Neutrophil (primary cell): ENCODE results near the gene LDLRAD4.
"Not testable (repeated sequence)": the region's sequence is repeated elsewhere in the genome, so short reads cannot be mapped to it uniquely, and the experiment has no call there.

Experiments
- H3K27ac ChIP-seq: fragments of 200-600 bp; sonication (generic); 2 replicates; pipeline ENCODE4 v1.5.1; 2016; ENCODE audit warnings: mild to moderate bottlenecking, moderate library complexity
- H3K27me3 ChIP-seq: fragments of 200-600 bp; sonication (generic); 2 replicates; pipeline ENCODE4 v1.6.0; 2016; ENCODE audit warnings: mild to moderate bottlenecking
- H3K36me3 ChIP-seq: fragments of 200-600 bp; sonication (generic); 2 replicates; pipeline ENCODE4 v1.5.1; 2017
- H3K4me1 ChIP-seq, 2 experiments: fragments of 200-600 bp in 1 of 2; sonication (generic) in 1 of 2; 1 replicate in 1 of 2; 2 replicates in 1 of 2; pipeline versions ENCODE4 v1.5.1 to v1.6.1; 2013 to 2016; ENCODE audit warnings: low read depth in 1 of 2, low read length in 1 of 2, mild to moderate bottlenecking in 1 of 2, moderate library complexity in 1 of 2; ENCODE audit not compliant: control insufficient read depth in 1 of 2, insufficient read depth in 1 of 2
- H3K4me3 ChIP-seq, 2 experiments: fragments of 200-600 bp in 1 of 2; sonication (generic) in 1 of 2; 1 replicate in 1 of 2; 2 replicates in 1 of 2; pipeline ENCODE4 v1.5.1; 2013 to 2016; ENCODE audit warnings: low read depth in 1 of 2, low read length in 1 of 2, mild to moderate bottlenecking in 1 of 2, moderate library complexity in 1 of 2
- H3K9me3 ChIP-seq: fragments of 200-600 bp; sonication (generic); 2 replicates; pipeline ENCODE4 v1.5.1; 2016
- TF ChIP-seq, protein P1 (sequence below): fragments of 200-600 bp; sonication (generic); IDR thresholded peaks from 2 replicates; pipeline ENCODE4 v1.5.1; 2016; ENCODE audit warnings: antibody characterized with exemption

Gene LDLRAD4

DNA sequence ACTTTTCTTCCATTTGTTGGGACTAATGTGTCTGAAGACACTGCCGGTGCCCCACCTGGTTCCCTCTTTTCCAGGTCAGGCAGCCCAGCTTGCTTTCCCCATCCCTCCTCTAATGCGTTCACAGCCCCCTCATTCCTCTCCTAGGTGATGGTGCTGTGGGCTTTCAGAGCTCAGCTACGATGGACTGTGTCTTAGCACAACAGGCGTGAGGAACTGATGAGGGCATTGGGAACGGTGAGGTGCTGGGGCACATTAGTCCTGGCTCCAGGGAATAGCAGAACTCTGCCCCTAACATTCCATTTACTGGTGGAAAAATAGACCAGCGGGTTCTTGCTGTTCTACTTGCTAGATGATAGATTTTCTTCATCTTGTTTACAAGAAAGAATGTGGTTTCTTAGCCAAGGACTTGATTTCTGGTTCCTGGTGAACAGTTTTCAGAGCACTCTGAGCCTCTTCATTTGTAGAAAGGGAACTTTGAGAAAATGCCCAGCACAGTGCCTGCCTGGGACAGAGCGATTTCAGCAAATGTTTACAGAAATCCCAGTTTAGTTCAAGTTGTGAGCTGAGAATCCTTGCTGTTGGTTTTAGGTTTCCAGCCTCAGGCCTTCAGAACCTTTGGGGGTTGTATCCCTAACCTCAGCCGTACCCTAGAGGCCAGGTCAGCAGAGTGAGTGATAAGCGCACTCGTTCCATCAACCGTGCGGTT is 42.5 kb downstream of the LDLRAD4 start:
- no peaks in the 10 kb centered on the region for H3K9me3 ChIP-seq
- no peak overlapping the region for H3K4me3 ChIP-seq
- no peaks in the 10 kb centered on the region for H3K36me3 ChIP-seq
- no peaks in the 10 kb centered on the region for H3K27me3 ChIP-seq
- no peak overlapping the region for H3K27ac ChIP-seq
- no peaks in the 10 kb centered on the region for H3K4me1 ChIP-seq
- TF ChIP-seq, protein P1, sequence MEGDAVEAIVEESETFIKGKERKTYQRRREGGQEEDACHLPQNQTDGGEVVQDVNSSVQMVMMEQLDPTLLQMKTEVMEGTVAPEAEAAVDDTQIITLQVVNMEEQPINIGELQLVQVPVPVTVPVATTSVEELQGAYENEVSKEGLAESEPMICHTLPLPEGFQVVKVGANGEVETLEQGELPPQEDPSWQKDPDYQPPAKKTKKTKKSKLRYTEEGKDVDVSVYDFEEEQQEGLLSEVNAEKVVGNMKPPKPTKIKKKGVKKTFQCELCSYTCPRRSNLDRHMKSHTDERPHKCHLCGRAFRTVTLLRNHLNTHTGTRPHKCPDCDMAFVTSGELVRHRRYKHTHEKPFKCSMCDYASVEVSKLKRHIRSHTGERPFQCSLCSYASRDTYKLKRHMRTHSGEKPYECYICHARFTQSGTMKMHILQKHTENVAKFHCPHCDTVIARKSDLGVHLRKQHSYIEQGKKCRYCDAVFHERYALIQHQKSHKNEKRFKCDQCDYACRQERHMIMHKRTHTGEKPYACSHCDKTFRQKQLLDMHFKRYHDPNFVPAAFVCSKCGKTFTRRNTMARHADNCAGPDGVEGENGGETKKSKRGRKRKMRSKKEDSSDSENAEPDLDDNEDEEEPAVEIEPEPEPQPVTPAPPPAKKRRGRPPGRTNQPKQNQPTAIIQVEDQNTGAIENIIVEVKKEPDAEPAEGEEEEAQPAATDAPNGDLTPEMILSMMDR, result no peak

DNA sequence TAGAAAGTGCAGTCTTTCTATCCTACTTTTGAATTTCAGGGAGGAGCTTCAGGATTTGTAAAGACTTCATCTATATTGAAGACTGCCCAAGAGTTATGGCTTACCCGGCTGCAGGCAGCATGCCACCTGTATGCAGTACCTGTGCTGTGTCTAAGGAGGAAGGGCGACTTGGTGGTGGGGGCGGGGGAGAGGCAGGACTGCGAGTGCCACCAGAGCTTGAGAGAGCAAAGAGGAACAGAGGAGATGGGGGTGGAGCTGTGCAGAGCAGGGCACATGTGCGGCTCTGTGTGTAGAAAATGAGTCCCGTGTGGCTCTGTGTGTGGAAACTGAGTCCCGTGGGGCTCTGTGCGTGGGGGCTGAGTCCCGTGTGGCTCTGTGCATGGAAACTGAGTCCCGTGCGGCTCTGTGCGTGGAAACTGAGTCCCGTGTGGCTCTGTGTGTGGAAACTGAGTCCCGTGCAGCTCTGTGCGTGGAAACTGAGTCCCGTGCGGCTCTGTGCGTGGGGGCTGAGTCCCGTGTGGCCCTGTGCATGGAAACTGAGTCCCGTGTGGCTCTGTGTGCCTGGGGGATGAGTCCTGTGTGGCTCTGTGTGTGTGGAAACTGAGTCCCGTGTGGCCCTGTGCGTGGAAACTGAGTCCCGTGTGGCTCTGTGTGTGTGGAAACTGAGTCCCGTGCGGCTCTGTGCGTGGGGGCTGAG is 43.2 kb downstream of the LDLRAD4 start:
- TF ChIP-seq, protein P1, result no peak
- H3K9me3 ChIP-seq, result no peaks in the 10 kb centered on the region
- H3K27me3 ChIP-seq, result no peaks in the 10 kb centered on the region
- H3K27ac ChIP-seq, result no peak overlapping the region
- H3K4me1 ChIP-seq, result no peaks in the 10 kb centered on the region
- H3K4me3 ChIP-seq, result no peak overlapping the region
- H3K36me3 ChIP-seq, result no peaks in the 10 kb centered on the region

DNA sequence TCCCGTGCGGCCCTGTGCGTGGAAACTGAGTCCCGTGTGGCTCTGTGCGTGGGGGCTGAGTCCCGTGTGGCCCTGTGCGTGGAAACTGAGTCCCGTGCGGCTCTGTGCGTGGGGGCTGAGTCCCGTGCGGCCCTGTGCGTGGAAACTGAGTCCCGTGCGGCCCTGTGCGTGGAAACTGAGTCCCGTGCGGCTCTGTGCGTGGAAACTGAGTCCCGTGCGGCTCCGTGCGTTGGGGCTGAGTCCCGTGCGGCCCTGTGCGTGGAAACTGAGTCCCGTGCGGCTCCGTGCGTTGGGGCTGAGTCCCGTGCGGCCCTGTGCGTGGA is 43.8 kb downstream of the LDLRAD4 start:
- not testable (repeated sequence) for H3K4me1 ChIP-seq, H3K9me3 ChIP-seq, H3K27me3 ChIP-seq, H3K4me3 ChIP-seq, H3K36me3 ChIP-seq, H3K27ac ChIP-seq

DNA sequence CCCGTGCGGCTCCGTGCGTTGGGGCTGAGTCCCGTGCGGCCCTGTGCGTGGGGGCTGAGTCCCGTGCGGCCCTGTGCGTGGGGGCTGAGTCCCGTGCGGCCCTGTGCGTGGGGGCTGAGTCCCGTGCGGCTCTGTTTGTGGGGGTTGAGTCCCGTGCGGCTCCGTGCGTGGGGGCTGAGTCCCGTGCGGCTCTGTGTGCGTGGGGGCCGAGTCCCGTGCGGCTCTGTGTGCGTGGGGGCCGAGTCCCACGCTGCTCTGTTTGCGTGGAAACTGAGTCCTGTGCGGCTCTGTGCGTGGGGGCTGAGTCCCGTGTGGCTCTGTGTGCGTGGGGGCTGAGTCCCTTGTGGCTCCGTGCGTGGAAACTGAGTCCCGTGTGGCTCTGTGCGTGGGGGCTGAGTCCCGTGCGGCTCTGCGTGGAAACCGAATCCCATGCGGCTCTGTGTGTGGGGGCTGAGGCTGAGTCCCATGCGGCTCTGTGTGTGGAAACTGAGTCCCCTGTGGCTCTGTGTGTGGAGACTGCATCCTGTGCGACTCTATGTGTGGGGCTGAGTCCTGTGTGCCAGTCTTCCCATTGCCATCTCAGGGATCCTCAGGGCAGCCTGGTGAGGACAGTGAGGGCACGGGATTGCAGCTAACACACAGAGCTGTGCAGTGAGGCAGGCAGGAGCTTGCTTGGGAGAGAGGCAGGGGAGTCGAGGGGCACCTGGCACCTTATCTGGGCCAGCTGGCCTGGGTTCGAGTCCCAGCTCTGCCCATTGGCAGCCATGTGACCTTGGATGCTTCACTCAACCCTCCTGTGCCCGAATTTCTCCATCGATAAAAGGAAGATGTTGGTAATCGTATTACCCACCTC is 44.5 kb downstream of the LDLRAD4 start:
- no peaks in the 10 kb centered on the region for H3K9me3 ChIP-seq
- H3K27ac ChIP-seq, result no peak overlapping the region
- no peaks in the 10 kb centered on the region for H3K4me1 ChIP-seq
- peaks cover under 1% of the 10 kb centered on the region for H3K27me3 ChIP-seq
- no peak overlapping the region for H3K4me3 ChIP-seq
- H3K36me3 ChIP-seq, result no peaks in the 10 kb centered on the region
- TF ChIP-seq, protein P1, result no peak

DNA sequence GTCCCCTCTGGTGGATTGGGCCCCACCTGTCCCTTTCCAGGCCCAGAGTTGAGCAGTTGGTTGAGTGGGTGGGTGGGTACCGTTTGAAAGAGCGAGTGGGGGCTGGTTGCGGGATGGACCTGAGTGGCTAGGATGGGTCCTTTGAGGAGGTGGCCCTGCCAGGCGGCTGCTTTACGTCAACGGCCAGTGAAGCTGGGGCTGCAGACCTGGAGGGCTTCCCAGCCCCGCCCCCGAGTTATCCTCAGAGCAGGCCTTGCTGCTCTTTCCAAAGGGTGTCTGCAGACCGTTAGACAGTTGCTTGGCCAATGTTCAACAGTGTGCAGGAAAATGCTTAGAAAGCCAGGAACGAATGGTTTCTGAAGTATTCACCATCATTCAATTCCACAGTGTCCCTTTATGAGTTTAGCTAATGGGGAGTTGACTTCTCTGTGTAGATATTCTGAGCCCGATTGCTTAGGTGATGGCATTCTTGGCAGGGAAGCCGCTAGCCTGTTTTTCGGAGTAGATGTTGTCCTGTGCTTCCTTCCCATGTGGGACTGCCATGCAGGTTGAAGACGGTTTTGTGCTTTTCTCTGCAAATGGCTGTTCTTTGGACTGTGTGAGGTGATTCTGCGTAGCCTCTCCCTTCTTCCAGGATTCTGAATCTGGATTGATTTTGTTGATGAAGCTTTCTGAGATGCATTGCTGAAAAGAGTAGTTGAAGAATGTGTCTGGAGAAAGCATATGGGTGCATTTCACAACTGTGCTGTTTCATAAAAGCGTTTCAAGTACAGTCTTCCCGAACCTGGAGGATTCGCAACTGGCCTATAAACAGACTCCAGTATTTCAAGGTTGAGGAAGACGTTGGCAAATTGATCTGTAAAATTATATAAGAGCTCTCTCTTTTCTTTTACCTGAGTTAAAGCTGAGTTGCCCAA is 45.8 kb downstream of the LDLRAD4 start:
- Histone ChIP-seq H3K4me3 (no peak overlapping the region), H3K9me3 (no peaks in the 10 kb centered on the region), H3K36me3 (no peaks in the 10 kb centered on the region), H3K4me1 (no peaks in the 10 kb centered on the region), H3K27ac (no peak overlapping the region), H3K27me3 (peaks cover 13% of the 10 kb centered on the region)
- TF ChIP-seq, protein P1, result no peak
